Omental fat pad (tissue), 4 donors: Measurements from ENCODE around the gene BDH1. TPM values are rescaled to one million over a fixed set of nuclear protein-coding genes. Genes with fewer than 3 reads are reported as not detected.

ENCODE experiments used
- ATAC-seq: fragments of 150-250 bp; one replicate; pipeline ENCODE4 v1.9.1; 2016; ENCODE audit warnings: mild to moderate bottlenecking, moderate library complexity; ENCODE audit not compliant: low FRiP score
- DNase-seq: peaks from one replicate; pipeline ENCODE4 v3.0.0-alpha.2; 2019; ENCODE audit warnings: low spot score
- total RNA-seq, 4 donors: library from RNA; depleted of rRNA; stranded (reverse); fragments of >200 nt; gene quantifications; one replicate each; pipeline ENCODE4 v1.1.0, GENCODE V29; 2016
- TF ChIP-seq, protein P1 (sequence below), 3 donors: fragments of 450-650 bp; IDR thresholded peaks; one replicate each; pipeline ENCODE4 v1.5.1; 2016 to 2017; ENCODE audit warnings: antibody characterized with exemption in 3 of 3, mild to moderate bottlenecking in 3 of 3, moderate library complexity in 2 of 3

The BDH1 gene
- total RNA-seq, 4 donors from 2014 or later, result 11.9 to 24.9 (median 16.1) TPM

- ATAC-seq (no peak), DNase-seq (no peak)
- TF ChIP-seq, protein P1, sequence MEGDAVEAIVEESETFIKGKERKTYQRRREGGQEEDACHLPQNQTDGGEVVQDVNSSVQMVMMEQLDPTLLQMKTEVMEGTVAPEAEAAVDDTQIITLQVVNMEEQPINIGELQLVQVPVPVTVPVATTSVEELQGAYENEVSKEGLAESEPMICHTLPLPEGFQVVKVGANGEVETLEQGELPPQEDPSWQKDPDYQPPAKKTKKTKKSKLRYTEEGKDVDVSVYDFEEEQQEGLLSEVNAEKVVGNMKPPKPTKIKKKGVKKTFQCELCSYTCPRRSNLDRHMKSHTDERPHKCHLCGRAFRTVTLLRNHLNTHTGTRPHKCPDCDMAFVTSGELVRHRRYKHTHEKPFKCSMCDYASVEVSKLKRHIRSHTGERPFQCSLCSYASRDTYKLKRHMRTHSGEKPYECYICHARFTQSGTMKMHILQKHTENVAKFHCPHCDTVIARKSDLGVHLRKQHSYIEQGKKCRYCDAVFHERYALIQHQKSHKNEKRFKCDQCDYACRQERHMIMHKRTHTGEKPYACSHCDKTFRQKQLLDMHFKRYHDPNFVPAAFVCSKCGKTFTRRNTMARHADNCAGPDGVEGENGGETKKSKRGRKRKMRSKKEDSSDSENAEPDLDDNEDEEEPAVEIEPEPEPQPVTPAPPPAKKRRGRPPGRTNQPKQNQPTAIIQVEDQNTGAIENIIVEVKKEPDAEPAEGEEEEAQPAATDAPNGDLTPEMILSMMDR (IDR thresholded peaks at IDR 0.05), result no peak
Observed at GRCh38 chr3:197546307-197547085, 9.3 kb downstream of the BDH1 start.

DNA sequence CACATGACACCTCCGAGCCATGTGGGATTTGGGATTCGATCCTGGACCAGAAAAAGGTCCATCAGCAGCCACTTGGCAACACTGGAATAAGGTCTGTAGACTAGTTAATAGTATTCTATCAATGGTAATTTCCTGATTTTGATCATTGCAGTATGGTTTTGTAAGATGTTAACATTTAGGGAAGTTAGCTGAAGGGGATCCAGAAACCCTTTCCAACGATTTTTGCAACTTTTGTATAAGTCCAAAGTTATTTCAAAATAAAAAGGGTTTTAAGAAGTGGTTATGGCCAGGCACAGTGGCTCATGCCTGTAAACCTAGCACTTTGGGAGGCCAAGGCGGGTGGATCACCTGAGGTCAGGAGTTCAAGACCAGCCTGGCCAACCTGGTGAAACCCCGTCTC is 10.2 kb downstream of the BDH1 start:
- TF ChIP-seq, protein P1 (IDR thresholded peaks at IDR 0.05), result no peak
- DNase-seq (no peak), ATAC-seq (no peak)

- TF ChIP-seq, protein P1 (IDR thresholded peaks at IDR 0.05), result no peak
- ATAC-seq (no peak), DNase-seq (no peak)
Observed at GRCh38 chr3:197545101-197545500, 10.7 kb downstream of the BDH1 start.

GRCh38 chr3:197542741-197543454 is 12.9 kb downstream of the BDH1 start:
- TF ChIP-seq, protein P1 (IDR thresholded peaks at IDR 0.05), result no peak
- DNase-seq (no peak), ATAC-seq (no peak)

DNA sequence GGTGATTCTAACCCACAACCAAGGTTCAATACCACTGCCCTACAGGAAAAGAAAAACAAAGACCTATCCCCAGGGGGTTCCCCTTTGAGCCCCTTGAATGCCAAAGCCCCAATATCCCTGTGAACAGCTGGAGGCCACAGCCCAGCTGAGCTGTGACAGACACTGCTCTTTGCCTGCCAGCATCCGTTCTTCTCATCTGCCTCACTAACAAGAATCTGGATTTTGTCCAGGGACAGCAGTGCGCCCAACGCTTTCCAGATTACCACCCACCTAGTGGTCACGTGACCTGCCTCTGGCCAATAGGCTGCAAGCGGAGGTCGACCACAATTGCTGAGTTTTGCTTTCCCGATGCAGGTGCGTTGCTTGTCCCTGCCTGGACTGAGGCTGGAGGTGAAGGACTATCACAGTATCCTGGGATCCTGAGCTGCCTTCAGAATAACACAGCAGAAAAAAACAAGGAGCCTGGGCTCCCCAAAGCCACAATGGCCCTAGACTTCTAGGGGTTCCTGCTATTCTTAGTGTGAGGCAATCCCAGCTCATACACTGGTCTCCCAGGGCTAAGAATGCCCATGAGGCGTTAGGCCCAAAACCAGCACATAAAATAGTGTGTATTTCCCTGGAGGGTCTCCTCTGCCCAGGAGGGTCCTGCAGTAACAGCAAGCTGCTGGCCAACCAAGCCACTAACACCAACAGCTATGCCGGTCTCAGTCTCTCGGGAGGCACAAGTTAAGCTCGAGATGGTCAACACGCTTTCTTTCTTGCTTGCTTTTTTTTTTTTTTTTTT is 13.8 kb downstream of the BDH1 start:
- ATAC-seq (no peak), DNase-seq (no peak)
- TF ChIP-seq, protein P1 (IDR thresholded peaks at IDR 0.05), result no peak

GRCh38 chr3:197540961-197541377 is 14.8 kb downstream of the BDH1 start:
- ATAC-seq (no peak), DNase-seq (no peak)
- TF ChIP-seq, protein P1 (IDR thresholded peaks at IDR 0.05), result no peak
